ENCODE data around the gene DNAH12.

DNAH12 gene

DNA sequence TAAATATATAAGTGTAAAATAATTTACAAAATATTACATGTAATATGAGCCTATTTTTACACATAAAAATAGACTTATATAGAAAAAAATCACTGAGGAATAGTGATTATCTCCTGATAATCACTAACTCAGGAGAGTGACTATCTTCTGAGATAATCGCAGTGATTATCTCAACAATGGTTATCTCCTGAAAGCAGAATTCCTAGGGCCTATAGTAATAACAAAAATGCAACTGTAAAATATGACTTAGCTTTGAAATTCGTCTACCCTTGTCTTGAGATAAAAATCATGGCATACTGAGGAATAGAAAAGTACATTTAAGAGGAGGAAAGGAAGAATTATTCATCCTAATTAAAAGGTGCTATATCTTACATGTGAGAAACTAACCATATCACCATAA, 134.7 kb downstream of the DNAH12 start:
- TF ChIP-seq MYC (IDR thresholded peaks at IDR 0.05; ENCODE audit: low read depth, low read length) (no peak), POLR2A (IDR thresholded peaks at IDR 0.05; ENCODE audit: extremely low read depth, insufficient read length) (no peak)
- TF ChIP-seq, protein P1, sequence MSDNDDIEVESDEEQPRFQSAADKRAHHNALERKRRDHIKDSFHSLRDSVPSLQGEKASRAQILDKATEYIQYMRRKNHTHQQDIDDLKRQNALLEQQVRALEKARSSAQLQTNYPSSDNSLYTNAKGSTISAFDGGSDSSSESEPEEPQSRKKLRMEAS (IDR thresholded peaks at IDR 0.05; ENCODE audit: low read depth, low read length): no peak
- TF ChIP-seq, protein P2, sequence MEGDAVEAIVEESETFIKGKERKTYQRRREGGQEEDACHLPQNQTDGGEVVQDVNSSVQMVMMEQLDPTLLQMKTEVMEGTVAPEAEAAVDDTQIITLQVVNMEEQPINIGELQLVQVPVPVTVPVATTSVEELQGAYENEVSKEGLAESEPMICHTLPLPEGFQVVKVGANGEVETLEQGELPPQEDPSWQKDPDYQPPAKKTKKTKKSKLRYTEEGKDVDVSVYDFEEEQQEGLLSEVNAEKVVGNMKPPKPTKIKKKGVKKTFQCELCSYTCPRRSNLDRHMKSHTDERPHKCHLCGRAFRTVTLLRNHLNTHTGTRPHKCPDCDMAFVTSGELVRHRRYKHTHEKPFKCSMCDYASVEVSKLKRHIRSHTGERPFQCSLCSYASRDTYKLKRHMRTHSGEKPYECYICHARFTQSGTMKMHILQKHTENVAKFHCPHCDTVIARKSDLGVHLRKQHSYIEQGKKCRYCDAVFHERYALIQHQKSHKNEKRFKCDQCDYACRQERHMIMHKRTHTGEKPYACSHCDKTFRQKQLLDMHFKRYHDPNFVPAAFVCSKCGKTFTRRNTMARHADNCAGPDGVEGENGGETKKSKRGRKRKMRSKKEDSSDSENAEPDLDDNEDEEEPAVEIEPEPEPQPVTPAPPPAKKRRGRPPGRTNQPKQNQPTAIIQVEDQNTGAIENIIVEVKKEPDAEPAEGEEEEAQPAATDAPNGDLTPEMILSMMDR (IDR thresholded peaks at IDR 0.05; ENCODE audit: low read depth, low read length): no peak
- no peak for DNase-seq (ENCODE audit: low read depth)
- no peak overlapping the region for H3K4me3 ChIP-seq (ENCODE audit: low read depth, low read length)

DNA sequence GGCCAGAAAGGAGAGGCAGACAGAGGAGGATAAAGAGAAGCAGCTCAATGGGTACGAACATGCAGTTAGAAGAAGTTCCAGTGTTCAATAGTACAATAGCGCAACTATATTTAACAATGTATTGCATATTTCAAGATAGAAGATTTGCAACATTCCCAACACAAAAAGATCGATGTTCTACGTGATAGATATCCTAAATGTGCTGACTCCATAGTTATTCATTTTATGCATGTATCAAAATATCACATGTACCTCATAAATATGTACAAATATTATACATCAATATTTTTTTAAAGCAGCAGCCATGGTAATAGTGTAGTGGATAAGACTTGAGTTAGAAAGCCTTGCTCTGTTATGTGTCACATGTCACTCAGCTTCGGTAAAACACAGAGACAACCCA, 141.5 kb downstream of the DNAH12 start:
- DNase-seq (ENCODE audit: low read depth): no peak
- H3K4me3 ChIP-seq (ENCODE audit: low read depth, low read length): no peak overlapping the region
- TF ChIP-seq, protein P2 (IDR thresholded peaks at IDR 0.05; ENCODE audit: low read depth, low read length): no peak
- TF ChIP-seq POLR2A (IDR thresholded peaks at IDR 0.05; ENCODE audit: extremely low read depth, insufficient read length) (no peak), MYC (IDR thresholded peaks at IDR 0.05; ENCODE audit: low read depth, low read length) (no peak)

DNA sequence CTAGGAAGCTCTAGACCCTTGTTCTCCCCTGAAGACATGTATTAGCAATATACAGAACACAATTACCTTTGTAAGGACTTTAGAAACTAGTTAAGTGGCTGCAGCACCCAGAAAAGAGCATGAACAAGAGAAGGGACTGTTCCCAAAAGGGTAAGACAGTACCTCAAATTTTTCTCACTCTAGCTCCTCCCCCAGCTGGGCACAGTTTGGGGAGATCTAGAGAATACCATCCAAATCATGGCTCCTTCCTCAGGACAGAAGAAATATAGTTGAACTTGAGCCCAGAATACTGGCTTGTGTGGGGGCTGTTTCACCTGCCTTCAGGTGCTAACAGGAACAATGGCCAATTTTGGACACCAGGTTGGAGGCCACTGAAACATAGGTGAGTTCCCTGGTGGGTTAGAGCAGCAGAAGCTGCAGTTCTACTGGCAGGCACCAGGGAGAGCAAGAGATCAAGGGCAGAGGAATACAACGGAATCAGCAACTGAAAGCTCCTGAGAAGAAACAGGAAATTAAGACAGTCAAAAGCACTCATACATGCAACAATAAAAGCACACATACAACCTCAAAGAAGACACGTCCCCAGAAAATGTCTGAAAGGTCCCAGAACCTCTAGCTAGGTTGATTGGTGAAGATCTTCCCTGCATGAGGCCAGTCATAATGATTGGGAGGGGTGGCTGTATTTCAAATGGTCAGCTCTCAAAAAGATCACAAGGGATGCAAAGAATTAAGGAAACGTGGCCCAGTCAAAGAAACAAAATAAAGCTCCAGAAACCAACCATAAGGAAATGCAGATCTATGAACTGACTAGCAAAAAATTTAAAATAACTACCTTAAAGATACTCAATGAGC, 146.7 kb downstream of the DNAH12 start:
- no peak overlapping the region for H3K4me3 ChIP-seq (ENCODE audit: low read depth, low read length)
- DNase-seq (ENCODE audit: low read depth): peak; percentile 77
- 0 out of 2 replicates have a peak, but pooled peaks have one; percentile 19 for TF ChIP-seq MYC (IDR thresholded peaks at IDR 0.05; ENCODE audit: low read depth, low read length)
- no peak for TF ChIP-seq POLR2A (IDR thresholded peaks at IDR 0.05; ENCODE audit: extremely low read depth, insufficient read length)
- TF ChIP-seq, protein P2 (IDR thresholded peaks at IDR 0.05; ENCODE audit: low read depth, low read length): peak; percentile 96

DNA sequence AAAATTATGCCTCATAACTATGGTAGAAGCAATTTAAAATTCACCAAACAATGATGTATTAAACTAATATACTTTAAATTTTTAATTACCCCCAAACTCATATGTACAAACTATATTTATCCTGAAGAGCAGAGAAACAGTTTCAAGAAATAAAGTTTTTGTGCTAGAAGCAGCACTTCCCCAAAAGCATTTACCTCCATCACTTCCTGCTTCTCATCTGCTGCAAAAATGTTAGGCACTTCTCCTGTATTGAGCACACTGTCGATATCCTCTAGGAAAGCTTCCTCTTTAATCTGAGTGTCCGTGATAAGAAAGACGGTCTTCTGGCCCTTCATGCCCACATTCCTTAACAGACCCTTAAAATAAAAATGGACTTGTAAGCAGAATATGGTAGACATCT, 150.2 kb downstream of the DNAH12 start:
- TF ChIP-seq MYC (IDR thresholded peaks at IDR 0.05; ENCODE audit: low read depth, low read length) (no peak), POLR2A (IDR thresholded peaks at IDR 0.05; ENCODE audit: extremely low read depth, insufficient read length) (no peak)
- TF ChIP-seq, protein P2 (IDR thresholded peaks at IDR 0.05; ENCODE audit: low read depth, low read length): no peak
- TF ChIP-seq, protein P1 (IDR thresholded peaks at IDR 0.05; ENCODE audit: low read depth, low read length): no peak
- peak; percentile 17 for DNase-seq (ENCODE audit: low read depth)
- H3K4me3 ChIP-seq (ENCODE audit: low read depth, low read length): no peak overlapping the region

DNA sequence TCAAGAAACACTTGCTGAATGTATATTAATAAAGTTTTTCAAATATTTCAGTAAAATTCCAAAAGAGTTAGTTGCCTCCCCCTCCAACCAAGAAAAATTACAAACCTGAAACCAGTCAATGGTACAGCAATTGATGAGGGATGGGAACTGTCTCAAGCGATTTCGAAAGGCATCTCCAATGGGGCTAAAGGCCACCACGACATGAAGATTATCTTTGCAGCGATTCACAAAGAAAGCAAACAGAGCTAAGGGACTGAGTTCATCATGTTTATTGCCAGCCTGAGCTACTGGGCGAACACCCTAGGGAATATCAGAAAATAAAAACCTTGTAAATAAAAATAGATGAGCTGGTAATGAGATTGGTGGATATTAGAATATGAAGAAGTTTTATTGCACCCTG, 152.4 kb downstream of the DNAH12 start:
- no peak overlapping the region for H3K4me3 ChIP-seq (ENCODE audit: low read depth, low read length)
- no peak for DNase-seq (ENCODE audit: low read depth)

More for the DNA sequence above, 152.4 kb downstream of the DNAH12 start:
- TF ChIP-seq, protein P1 (IDR thresholded peaks at IDR 0.05; ENCODE audit: low read depth, low read length): no peak
- TF ChIP-seq POLR2A (IDR thresholded peaks at IDR 0.05; ENCODE audit: extremely low read depth, insufficient read length): no peak
- TF ChIP-seq MYC (IDR thresholded peaks at IDR 0.05; ENCODE audit: low read depth, low read length): no peak
- TF ChIP-seq, protein P2 (IDR thresholded peaks at IDR 0.05; ENCODE audit: low read depth, low read length): no peak
